GM21576 (cell line): ENCODE data around the gene QSOX2.

Experiments
- ATAC-seq: cut with Tn5 transposase; IDR thresholded peaks from one replicate; pipeline ENCODE4 v1.9.1; 2021; ENCODE audit warnings: mild to moderate bottlenecking, moderate library complexity; ENCODE audit not compliant: unreplicated experiment

The QSOX2 gene

GRCh38 chr9:136283291-136284235 lies 38.0 kb upstream of the QSOX2 start:
- no peak for ATAC-seq

- no peak for ATAC-seq
These were observed 36.8 kb upstream of the QSOX2 start for GRCh38 chr9:136282272-136282861.

GRCh38 chr9:136281421-136282271 lies 36.0 kb upstream of the QSOX2 start:
- no peak for ATAC-seq

- ATAC-seq, result no peak
These were observed 35.1 kb upstream of the QSOX2 start for GRCh38 chr9:136280535-136281315.

- ATAC-seq, result no peak
These were observed 33.9 kb upstream of the QSOX2 start for GRCh38 chr9:136279471-136279870.

GRCh38 chr9:136278894-136279293 lies 33.3 kb upstream of the QSOX2 start:
- no peak for ATAC-seq

- ATAC-seq, result no peak
These were observed 32.6 kb upstream of the QSOX2 start for GRCh38 chr9:136278221-136278620.

- ATAC-seq, result no peak
These were observed 32.1 kb upstream of the QSOX2 start for GRCh38 chr9:136277746-136278145.

- ATAC-seq, result no peak
These were observed 31.1 kb upstream of the QSOX2 start for GRCh38 chr9:136276716-136277115.

- no peak for ATAC-seq
These were observed 30.2 kb upstream of the QSOX2 start for GRCh38 chr9:136275655-136276429.

GRCh38 chr9:136274786-136275654 lies 29.4 kb upstream of the QSOX2 start:
- ATAC-seq, result no peak

GRCh38 chr9:136273921-136274785 lies 28.5 kb upstream of the QSOX2 start:
- ATAC-seq, result no peak

GRCh38 chr9:136273244-136273865 lies 27.7 kb upstream of the QSOX2 start:
- ATAC-seq, result no peak

- ATAC-seq, result no peak
These were observed 24.6 kb upstream of the QSOX2 start for GRCh38 chr9:136270173-136270705.

- ATAC-seq, result no peak
These were observed 23.1 kb upstream of the QSOX2 start for GRCh38 chr9:136268735-136269134.

- ATAC-seq, result no peak
These were observed 22.7 kb upstream of the QSOX2 start for GRCh38 chr9:136268318-136268717.
